ENCODE data around the gene CTDSP1.

GRCh38 chr2:218448934-218449333, 49.3 kb downstream of the CTDSP1 start:
- TF ChIP-seq CTCF (IDR thresholded peaks at IDR 0.05; ENCODE audit: insufficient read depth, low read depth, low read length) (no peak), EZH2 (IDR thresholded peaks at IDR 0.05; ENCODE audit: insufficient read depth, low read length) (no peak)

Measured in astrocyte (in vitro differentiated cells and primary cell).